Neural cell (in vitro differentiated cells): ENCODE measurements around the gene GRM5. TPM values are rescaled to one million over a fixed set of nuclear protein-coding genes. Genes with fewer than 3 reads are reported as not detected.
"Not testable (repeated sequence)": the region's sequence is repeated elsewhere in the genome, so short reads cannot be mapped to it uniquely, and the experiment has no call there.

Experiments
- H2AFZ ChIP-seq: fragments of 200-600, 300-800 bp; sonication (generic), shearing (Covaris generic); 2 replicates; pipeline ENCODE4 v1.6.0; 2014; ENCODE audit warnings: low read depth, mild to moderate bottlenecking, antibody characterized with exemption, low read length, moderate library complexity
- H3F3A ChIP-seq: fragments of 200-600 bp; shearing (Covaris generic); 2 replicates; pipeline ENCODE4 v1.6.1; 2016; ENCODE audit warnings: mild to moderate bottlenecking, moderate library complexity, mixed read lengths, antibody characterized with exemption, low read length; ENCODE audit not compliant: insufficient read depth, poor library complexity, severe bottlenecking
- H3K27ac ChIP-seq: fragments of 200-600, 300-800 bp; sonication (generic), shearing (Covaris generic); 2 replicates; pipeline ENCODE4 v1.5.1; 2014; ENCODE audit warnings: mild to moderate bottlenecking, low read length, moderate library complexity
- H3K27me3 ChIP-seq: fragments of 300-800, 200-600 bp; sonication (generic), shearing (Covaris generic); 2 replicates; pipeline ENCODE4 v1.6.0; 2014; ENCODE audit warnings: mild to moderate bottlenecking, low read depth, low read length, moderate library complexity; ENCODE audit not compliant: insufficient read depth
- H3K36me3 ChIP-seq: fragments of 300-800, 200-600 bp; sonication (generic), shearing (Covaris generic); 2 replicates; pipeline ENCODE4 v1.5.1; 2014; ENCODE audit warnings: mild to moderate bottlenecking, antibody characterized with exemption, low read length, moderate library complexity; ENCODE audit not compliant: insufficient read depth
- H3K4me2 ChIP-seq: fragments of 300-800, 200-600 bp; sonication (generic), shearing (Covaris generic); 2 replicates; pipeline ENCODE4 v1.6.0; 2014; ENCODE audit warnings: mild to moderate bottlenecking, low read length
- H3K4me3 ChIP-seq: fragments of 300-800, 200-600 bp; sonication (generic), shearing (Covaris generic); 2 replicates; pipeline ENCODE4 v1.5.1; 2014; ENCODE audit warnings: mild to moderate bottlenecking, low read length, moderate library complexity
- H3K79me2 ChIP-seq: fragments of 200-600 bp; shearing (Covaris generic); replicated peaks from 2 replicates; pipeline ENCODE4 v1.6.0; 2014; ENCODE audit warnings: mild to moderate bottlenecking, low read length, moderate library complexity; ENCODE audit not compliant: insufficient read depth
- H3K9ac ChIP-seq: fragments of 300-800, 200-600 bp; sonication (generic), shearing (Covaris generic); 2 replicates; pipeline ENCODE4 v1.6.1; 2016; ENCODE audit warnings: mild to moderate bottlenecking, low read length, mixed read lengths
- H3K9me2 ChIP-seq: fragments of 200-600 bp; shearing (Covaris generic); 2 replicates; pipeline ENCODE4 v1.6.1; 2016; ENCODE audit warnings: mild to moderate bottlenecking, low read length, mixed read lengths; ENCODE audit not compliant: insufficient read depth
- H3K9me3 ChIP-seq: fragments of 200-600, 300-800 bp; sonication (generic), shearing (Covaris generic); 2 replicates; pipeline ENCODE4 v1.6.1; 2016; ENCODE audit warnings: mild to moderate bottlenecking, mixed run types, low read length, moderate library complexity, mixed read lengths
- H4K20me1 ChIP-seq: fragments of 200-600 bp; shearing (Covaris generic); 2 replicates; pipeline ENCODE4 v1.6.1; 2016; ENCODE audit warnings: mild to moderate bottlenecking, mixed run types; ENCODE audit not compliant: insufficient read depth
- EP300 ChIP-seq: fragments of 450-650 bp; conservative IDR thresholded peaks from 2 replicates; pipeline ENCODE4 v1.6.1; 2014; ENCODE audit warnings: antibody characterized with exemption, mild to moderate bottlenecking, moderate library complexity; ENCODE audit not compliant: poor library complexity, severe bottlenecking
- EZH2 ChIP-seq: fragments of 200-600, 300-800 bp; shearing (Covaris generic), sonication (generic); IDR thresholded peaks from 2 replicates; pipeline ENCODE4 v1.6.1; 2014; ENCODE audit warnings: antibody characterized with exemption, low read length, borderline replicate concordance, mild to moderate bottlenecking; ENCODE audit not compliant: insufficient read depth, poor library complexity, severe bottlenecking
- MXI1 ChIP-seq: fragments of 450-650 bp; conservative IDR thresholded peaks from 2 replicates; pipeline ENCODE4 v1.6.1; 2014; ENCODE audit warnings: antibody characterized with exemption, mild to moderate bottlenecking; ENCODE audit not compliant: poor library complexity, severe bottlenecking
- POLR2AphosphoS5 ChIP-seq: IDR thresholded peaks from 2 replicates; pipeline ENCODE4 v1.6.1; 2012
- RAD21 ChIP-seq: fragments of 450-650 bp; conservative IDR thresholded peaks from 2 replicates; pipeline ENCODE4 v1.6.1; 2014; ENCODE audit warnings: antibody characterized with exemption, mild to moderate bottlenecking, moderate library complexity
- REST ChIP-seq: IDR thresholded peaks from 2 replicates; pipeline ENCODE4 v1.6.1; 2012; ENCODE audit warnings: borderline replicate concordance
- SMC3 ChIP-seq: fragments of 450-650 bp; conservative IDR thresholded peaks from 2 replicates; pipeline ENCODE4 v1.6.1; 2014; ENCODE audit warnings: antibody characterized with exemption, mild to moderate bottlenecking, moderate library complexity; ENCODE audit not compliant: poor library complexity
- TAF1 ChIP-seq: IDR thresholded peaks from 2 replicates; pipeline ENCODE4 v1.6.1; 2012; ENCODE audit warnings: low read depth
- polyA plus RNA-seq: library from polyadenylated mRNA; depleted of rRNA; stranded (reverse); fragments of >200 nt; gene quantifications from 2 replicates; pipeline ENCODE4 v1.2.3, GENCODE V29; 2014
- TF ChIP-seq, protein P1 (sequence below): fragments of 450-650 bp; IDR thresholded peaks from 2 replicates; pipeline ENCODE4 v1.5.1; 2014; ENCODE audit warnings: antibody characterized with exemption, mild to moderate bottlenecking, moderate library complexity; ENCODE audit not compliant: poor library complexity, severe bottlenecking

The GRM5 gene
- polyA plus RNA-seq, 1 donor from 2014 or later, result 11.8 TPM

- H3K27ac ChIP-seq, result no peak overlapping the region
- no peaks in the 10 kb centered on the region for H3F3A ChIP-seq
- no peak overlapping the region for H3K4me2 ChIP-seq
- no peaks in the 10 kb centered on the region for H3K79me2 ChIP-seq
- H3K9ac ChIP-seq, result no peak overlapping the region
- H2AFZ ChIP-seq, result no peak overlapping the region
- no peaks in the 10 kb centered on the region for H3K9me2 ChIP-seq
- H3K4me3 ChIP-seq, result no peak overlapping the region
- H3K9me3 ChIP-seq, result no peaks in the 10 kb centered on the region
- TF ChIP-seq RAD21, result no peak
- TF ChIP-seq EZH2, result no peak
- TF ChIP-seq, protein P1, sequence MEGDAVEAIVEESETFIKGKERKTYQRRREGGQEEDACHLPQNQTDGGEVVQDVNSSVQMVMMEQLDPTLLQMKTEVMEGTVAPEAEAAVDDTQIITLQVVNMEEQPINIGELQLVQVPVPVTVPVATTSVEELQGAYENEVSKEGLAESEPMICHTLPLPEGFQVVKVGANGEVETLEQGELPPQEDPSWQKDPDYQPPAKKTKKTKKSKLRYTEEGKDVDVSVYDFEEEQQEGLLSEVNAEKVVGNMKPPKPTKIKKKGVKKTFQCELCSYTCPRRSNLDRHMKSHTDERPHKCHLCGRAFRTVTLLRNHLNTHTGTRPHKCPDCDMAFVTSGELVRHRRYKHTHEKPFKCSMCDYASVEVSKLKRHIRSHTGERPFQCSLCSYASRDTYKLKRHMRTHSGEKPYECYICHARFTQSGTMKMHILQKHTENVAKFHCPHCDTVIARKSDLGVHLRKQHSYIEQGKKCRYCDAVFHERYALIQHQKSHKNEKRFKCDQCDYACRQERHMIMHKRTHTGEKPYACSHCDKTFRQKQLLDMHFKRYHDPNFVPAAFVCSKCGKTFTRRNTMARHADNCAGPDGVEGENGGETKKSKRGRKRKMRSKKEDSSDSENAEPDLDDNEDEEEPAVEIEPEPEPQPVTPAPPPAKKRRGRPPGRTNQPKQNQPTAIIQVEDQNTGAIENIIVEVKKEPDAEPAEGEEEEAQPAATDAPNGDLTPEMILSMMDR, result no peak
- no peak for TF ChIP-seq EP300
- no peak for TF ChIP-seq MXI1
- no peak for TF ChIP-seq POLR2AphosphoS5
- no peak for TF ChIP-seq TAF1
- no peak for TF ChIP-seq REST
- TF ChIP-seq SMC3, result no peak
- no peaks in the 10 kb centered on the region for H3K36me3 ChIP-seq
- H4K20me1 ChIP-seq, result no peaks in the 10 kb centered on the region
- H3K27me3 ChIP-seq, result no peaks in the 10 kb centered on the region
These were observed 13.6 kb downstream of the GRM5 start for GRCh38 chr11:89052220-89052619.

GRCh38 chr11:89047159-89047558 is 18.6 kb downstream of the GRM5 start:
- not testable (repeated sequence) for H2AFZ ChIP-seq, H4K20me1 ChIP-seq, H3K27me3 ChIP-seq, H3K27ac ChIP-seq, H3K9me2 ChIP-seq, H3K4me2 ChIP-seq, H3K79me2 ChIP-seq, H3K9me3 ChIP-seq, H3K9ac ChIP-seq, H3F3A ChIP-seq, H3K36me3 ChIP-seq, H3K4me3 ChIP-seq

DNA sequence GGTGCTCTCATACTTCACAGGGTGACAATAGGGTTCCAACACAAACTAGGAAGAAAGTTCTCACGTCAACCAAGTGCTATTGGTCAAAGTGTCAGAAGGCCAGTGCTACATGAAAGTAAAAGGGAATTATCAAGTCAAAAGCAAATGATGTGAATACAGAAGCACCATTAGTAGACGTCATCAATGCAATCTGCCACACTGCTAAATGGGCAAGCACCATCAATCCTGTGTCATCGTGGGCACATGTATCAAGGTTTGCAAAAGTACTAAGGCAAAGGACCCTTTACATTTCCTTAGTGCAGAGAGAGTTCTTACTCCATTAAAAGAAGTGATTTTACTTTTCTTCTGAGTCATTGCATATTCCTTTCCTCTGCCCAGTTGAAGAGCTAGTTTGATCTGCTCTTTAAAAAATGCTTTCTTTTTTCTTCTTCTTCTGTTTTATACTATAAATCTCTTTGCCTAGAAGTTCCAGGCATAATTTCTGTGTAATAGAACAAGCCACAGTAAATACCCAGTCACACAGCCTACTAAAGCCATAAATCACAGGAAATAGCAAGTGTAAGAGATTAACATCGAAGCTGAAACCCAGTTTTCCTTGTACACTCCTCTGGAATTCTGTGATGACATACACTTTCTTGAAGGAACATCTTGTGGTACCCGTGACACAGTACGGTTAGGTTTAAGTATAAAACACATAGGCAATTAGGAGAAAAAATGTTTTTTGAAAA is 21.8 kb downstream of the GRM5 start:
- not testable (repeated sequence) for H4K20me1 ChIP-seq, H3K9me3 ChIP-seq, H2AFZ ChIP-seq, H3K27ac ChIP-seq, H3K27me3 ChIP-seq, H3K4me3 ChIP-seq, H3K4me2 ChIP-seq, H3F3A ChIP-seq, H3K9me2 ChIP-seq, H3K36me3 ChIP-seq, H3K79me2 ChIP-seq, H3K9ac ChIP-seq

- not testable (repeated sequence) for H2AFZ ChIP-seq, H3K79me2 ChIP-seq, H3K4me3 ChIP-seq, H3K9me3 ChIP-seq, H3K27ac ChIP-seq, H3K9ac ChIP-seq, H3K9me2 ChIP-seq, H3K36me3 ChIP-seq, H3K27me3 ChIP-seq, H3F3A ChIP-seq, H4K20me1 ChIP-seq, H3K4me2 ChIP-seq
These were observed 36.1 kb downstream of the GRM5 start for GRCh38 chr11:89029671-89030070.
